Endothelial cell of umbilical vein (primary cell): ENCODE results near the gene TNFRSF19. TPM values are rescaled to one million over a fixed set of nuclear protein-coding genes. Genes with fewer than 3 reads are reported as not detected.

Source experiments
- BruUV-seq: library from RNA; stranded (reverse); fragments of 400-500 nt; replicated peaks from 2 replicates; lab custom pipeline; 2021; lab: Mats Ljungman, UMichigan
- CTCF ChIA-PET: fragments of 300-600, 350-600 bp; sonication (Branson Sonifier 250); formaldehyde crosslinking; loops from one replicate; lab custom pipeline; 2021; ENCODE audit warnings: antibody characterized with exemption, inconsistent platforms; lab: Charles Lee
- POLR2A ChIA-PET: fragments of 300-600, 350-600 bp; sonication (Branson Sonifier 250); formaldehyde crosslinking; loops from one replicate; lab custom pipeline; 2021; ENCODE audit warnings: antibody characterized with exemption, inconsistent platforms; lab: Charles Lee
- DNase-seq: peaks from one replicate; pipeline ENCODE4 v3.0.0-alpha.2; 2011; ENCODE audit warnings: low read depth, low spot score
- FAIRE-seq: peaks from 2 replicates; lab custom pipeline; 2011; peaks lifted over from hg19 to GRCh38; lab: Jason Lieb, UNC
- H2AFZ ChIP-seq: 2 replicates; pipeline ENCODE4 v1.6.0; 2012; ENCODE audit warnings: low read depth, low read length, control low read depth, inconsistent platforms
- H3K27ac ChIP-seq: 2 replicates; pipeline ENCODE4 v1.5.1; 2011; ENCODE audit warnings: low read depth, mild to moderate bottlenecking, control low read depth, low read length, moderate library complexity; ENCODE audit not compliant: insufficient read depth
- H3K27me3 ChIP-seq, 2 experiments: 2 replicates each; pipeline versions ENCODE4 v1.6.0 to v1.6.1; 2011; ENCODE audit warnings: low read length in 2 of 2, mixed read lengths in 1 of 2; ENCODE audit not compliant: control insufficient read depth in 2 of 2, insufficient read depth in 2 of 2
- H3K36me3 ChIP-seq, 2 experiments: 2 replicates in 1 of 2; 3 replicates in 1 of 2; pipeline ENCODE4 v1.5.1; 2011; ENCODE audit warnings: low read length in 2 of 2, mild to moderate bottlenecking in 1 of 2, moderate library complexity in 1 of 2; ENCODE audit not compliant: control insufficient read depth in 2 of 2, insufficient read depth in 2 of 2; ENCODE audit errors: extremely low read depth in 1 of 2
- H3K4me1 ChIP-seq: 3 replicates; pipeline ENCODE4 v1.5.1; 2011; ENCODE audit warnings: mild to moderate bottlenecking, low read length; ENCODE audit not compliant: control insufficient read depth, insufficient read depth; ENCODE audit errors: extremely low read depth
- H3K4me2 ChIP-seq: 2 replicates; pipeline ENCODE4 v1.6.1; 2011; ENCODE audit warnings: low read length, control low read depth, mixed read lengths; ENCODE audit not compliant: insufficient read depth
- H3K4me3 ChIP-seq, 3 experiments: fragments of 200-600 bp in 1 of 3; sonication (generic), shearing (Covaris generic) in 1 of 3; replicated peaks in 1 of 3; 2 replicates each; pipeline ENCODE4 v1.5.1; 2011 to 2016; ENCODE audit warnings: control low read depth in 3 of 3, low read length in 3 of 3, mild to moderate bottlenecking in 2 of 3, inconsistent platforms in 1 of 3, low read depth in 1 of 3, moderate library complexity in 1 of 3; ENCODE audit not compliant: insufficient read depth in 1 of 3
- H3K79me2 ChIP-seq: 2 replicates; pipeline ENCODE4 v1.6.0; 2012; ENCODE audit warnings: low read length, inconsistent platforms; ENCODE audit not compliant: control insufficient read depth, insufficient read depth
- H3K9ac ChIP-seq: replicated peaks from 2 replicates; pipeline ENCODE3; 2011; ENCODE audit warnings: low read length, control low read depth; ENCODE audit not compliant: insufficient read depth; ENCODE audit errors: extremely low read depth
- H3K9me1 ChIP-seq: replicated peaks from 3 replicates; pipeline ENCODE4 v1.6.0; 2011; ENCODE audit warnings: mild to moderate bottlenecking, low read length; ENCODE audit not compliant: control insufficient read depth, insufficient read depth; ENCODE audit errors: extremely low read depth
- H3K9me3 ChIP-seq: replicated peaks from 2 replicates; pipeline ENCODE4 v1.5.1; 2012; ENCODE audit warnings: low read length, inconsistent platforms; ENCODE audit not compliant: control insufficient read depth, insufficient read depth
- H4K20me1 ChIP-seq: replicated peaks from 2 replicates; pipeline ENCODE3; 2011; ENCODE audit warnings: mild to moderate bottlenecking, low read length; ENCODE audit not compliant: control insufficient read depth, insufficient read depth; ENCODE audit errors: extremely low read depth
- EZH2 ChIP-seq: IDR thresholded peaks from 2 replicates; pipeline ENCODE4 v1.6.1; 2012; ENCODE audit warnings: borderline replicate concordance, low read depth, mild to moderate bottlenecking, moderate library complexity, low read length, inconsistent platforms; ENCODE audit not compliant: severe bottlenecking
- FOS ChIP-seq: IDR thresholded peaks from 2 replicates; pipeline ENCODE4 v1.6.1; 2011; ENCODE audit warnings: mild to moderate bottlenecking, low read length, moderate library complexity, borderline replicate concordance; ENCODE audit not compliant: insufficient read depth
- GATA2 ChIP-seq: IDR thresholded peaks from 2 replicates; pipeline ENCODE4 v1.7.0; 2011; ENCODE audit warnings: low read depth, mild to moderate bottlenecking, moderate library complexity, mixed read lengths, low read length; ENCODE audit not compliant: insufficient read length, insufficient read depth
- JUN ChIP-seq: IDR thresholded peaks from 2 replicates; pipeline ENCODE4 v1.6.1; 2011; ENCODE audit warnings: borderline replicate concordance, low read depth; ENCODE audit not compliant: insufficient read length, insufficient read depth
- MYC ChIP-seq: IDR thresholded peaks from one replicate; pipeline ENCODE4 v1.6.1; 2011; ENCODE audit warnings: mild to moderate bottlenecking, low read depth, low read length
- POLR2A ChIP-seq: IDR thresholded peaks from 2 replicates; pipeline ENCODE4 v1.6.1; 2012; ENCODE audit warnings: low read depth, mild to moderate bottlenecking, control low read depth, low read length
- POLR2AphosphoS5 ChIP-seq: IDR thresholded peaks from 2 replicates; pipeline ENCODE4 v1.6.1; 2012; ENCODE audit warnings: low read depth, mild to moderate bottlenecking, control low read depth, low read length, moderate library complexity; ENCODE audit not compliant: insufficient read depth
- dilution Hi-C: fragments of 300-500 bp; cut with MboI; formaldehyde crosslinking; loops from one replicate; pipeline ENCODE4 v1.15.0; 2019; ENCODE audit warnings: low sequenced_read_pairs; ENCODE audit not compliant: extremely low pct_ligation_motif_present
- intact Hi-C: fragments of 100-400 bp; cut with micrococcal nuclease; formaldehyde crosslinking; loops from one replicate; pipeline ENCODE4 v1.10.0; 2022
- polyA plus RNA-seq, 4 experiments: library from polyadenylated mRNA; depleted of rRNA in 3 of 4; stranded (reverse) in 3 of 4; unstranded in 1 of 4; fragments of >200 nt; gene quantifications; 2 replicates each; pipeline versions ENCODE4 v1.2.1 to v1.2.3, GENCODE V29; 2011 to 2012; ENCODE audit warnings: missing spikeins in 1 of 4
- total RNA-seq: library from RNA; stranded (reverse); gene quantifications from 2 replicates; pipeline ENCODE4 v1.2.3, GENCODE V29; 2021
- TF ChIP-seq, protein P1 (sequence below), 2 donors: IDR thresholded peaks; 1 replicate in 1 of 2; 2 replicates in 1 of 2; pipeline ENCODE4 v1.5.1; 2011; ENCODE audit warnings: low read length in 2 of 2, mild to moderate bottlenecking in 2 of 2, moderate library complexity in 2 of 2, control low read depth in 1 of 2, inconsistent platforms in 1 of 2, low read depth in 1 of 2; ENCODE audit not compliant: insufficient read depth in 1 of 2; ENCODE audit errors: extremely low read depth in 1 of 2
- TF ChIP-seq, protein P2 (sequence below): IDR thresholded peaks from 2 replicates; pipeline ENCODE4 v1.6.1; 2011; ENCODE audit not compliant: insufficient read depth, insufficient read length

Gene TNFRSF19
- total and polyA plus RNA-seq, 2 donors (not counting 3 experiments of a cell fraction or from before 2014, with no cell fraction given), result 0.23 to 0.29 TPM

DNA sequence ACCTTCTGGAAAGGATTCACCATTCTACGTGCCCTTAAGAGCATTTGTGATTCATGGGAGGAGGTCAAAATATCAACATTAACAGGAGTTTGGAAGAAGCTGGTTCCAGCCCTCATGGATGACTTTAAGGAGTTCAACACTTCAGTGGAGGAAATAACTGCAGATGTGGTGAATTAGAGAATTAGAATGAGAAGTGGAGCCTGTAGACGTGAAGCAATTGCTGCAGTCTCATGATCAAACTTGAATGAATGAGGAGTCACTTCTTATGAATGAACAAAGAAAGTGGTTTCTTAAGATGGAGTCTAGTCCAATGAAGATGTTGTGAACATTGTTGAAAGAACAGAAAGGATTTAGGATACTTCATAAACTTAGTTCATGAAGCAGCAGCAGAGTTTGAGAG is 129.1 kb downstream of the TNFRSF19 start:
- no peak for FAIRE-seq
- no peaks in the 10 kb centered on the region for H4K20me1 ChIP-seq
- H3K27me3 ChIP-seq, result peaks cover 0 to 4% of the 10 kb centered on the region in 2 experiments
- ChIA-PET CTCF (no interaction called here), POLR2A (no interaction called here)
- no peak overlapping the region for H3K9ac ChIP-seq
- intact Hi-C loops (no loop called here), dilution Hi-C loops (no loop called here)
- no peak overlapping the region for H3K4me2 ChIP-seq
- H3K27ac ChIP-seq, result no peak overlapping the region
- no peaks in the 10 kb centered on the region for H3K9me3 ChIP-seq
- H3K4me1 ChIP-seq, result no peaks in the 10 kb centered on the region
- BruUV-seq, result no TSS peak
- no peaks in the 10 kb centered on the region for H3K9me1 ChIP-seq
- H2AFZ ChIP-seq, result no peak overlapping the region
- DNase-seq, result no peak
- H3K4me3 ChIP-seq, result no peak overlapping the region
- no peaks in the 10 kb centered on the region for H3K79me2 ChIP-seq
- no peaks in the 10 kb centered on the region for H3K36me3 ChIP-seq
- TF ChIP-seq, protein P1, sequence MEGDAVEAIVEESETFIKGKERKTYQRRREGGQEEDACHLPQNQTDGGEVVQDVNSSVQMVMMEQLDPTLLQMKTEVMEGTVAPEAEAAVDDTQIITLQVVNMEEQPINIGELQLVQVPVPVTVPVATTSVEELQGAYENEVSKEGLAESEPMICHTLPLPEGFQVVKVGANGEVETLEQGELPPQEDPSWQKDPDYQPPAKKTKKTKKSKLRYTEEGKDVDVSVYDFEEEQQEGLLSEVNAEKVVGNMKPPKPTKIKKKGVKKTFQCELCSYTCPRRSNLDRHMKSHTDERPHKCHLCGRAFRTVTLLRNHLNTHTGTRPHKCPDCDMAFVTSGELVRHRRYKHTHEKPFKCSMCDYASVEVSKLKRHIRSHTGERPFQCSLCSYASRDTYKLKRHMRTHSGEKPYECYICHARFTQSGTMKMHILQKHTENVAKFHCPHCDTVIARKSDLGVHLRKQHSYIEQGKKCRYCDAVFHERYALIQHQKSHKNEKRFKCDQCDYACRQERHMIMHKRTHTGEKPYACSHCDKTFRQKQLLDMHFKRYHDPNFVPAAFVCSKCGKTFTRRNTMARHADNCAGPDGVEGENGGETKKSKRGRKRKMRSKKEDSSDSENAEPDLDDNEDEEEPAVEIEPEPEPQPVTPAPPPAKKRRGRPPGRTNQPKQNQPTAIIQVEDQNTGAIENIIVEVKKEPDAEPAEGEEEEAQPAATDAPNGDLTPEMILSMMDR (IDR thresholded peaks at IDR 0.05; ENCODE audit: extremely low read depth in 1 of 2, insufficient read depth in 1 of 2, low read depth in 1 of 2, low read length in 2 of 2), result no peak
- TF ChIP-seq EZH2 (no peak), POLR2A (no peak), POLR2AphosphoS5 (no peak), FOS (no peak), GATA2 (no peak), MYC (no peak), JUN (no peak)
- TF ChIP-seq, protein P2, sequence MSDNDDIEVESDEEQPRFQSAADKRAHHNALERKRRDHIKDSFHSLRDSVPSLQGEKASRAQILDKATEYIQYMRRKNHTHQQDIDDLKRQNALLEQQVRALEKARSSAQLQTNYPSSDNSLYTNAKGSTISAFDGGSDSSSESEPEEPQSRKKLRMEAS, result no peak
